ENCODE data around the gene NR1D1.

NR1D1 gene

DNA sequence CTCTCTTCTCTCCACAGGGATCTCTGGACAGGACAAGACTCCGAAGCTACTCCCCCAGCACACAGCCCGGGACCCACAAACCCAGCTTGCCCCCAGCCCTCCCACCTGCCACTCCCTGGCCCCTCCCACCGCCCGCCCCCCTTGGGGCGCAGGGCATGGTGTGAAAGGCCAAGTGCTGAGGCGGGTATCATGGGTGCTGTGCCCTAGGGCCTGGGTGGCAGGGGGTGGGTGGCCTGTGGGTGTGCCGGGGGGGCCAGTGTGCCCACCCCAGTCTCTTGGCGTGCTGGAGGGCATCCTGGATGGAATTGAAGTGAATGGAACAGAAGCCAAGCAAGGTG is 26.2 kb downstream of the NR1D1 start:
- no peak for DNase-seq

DNA sequence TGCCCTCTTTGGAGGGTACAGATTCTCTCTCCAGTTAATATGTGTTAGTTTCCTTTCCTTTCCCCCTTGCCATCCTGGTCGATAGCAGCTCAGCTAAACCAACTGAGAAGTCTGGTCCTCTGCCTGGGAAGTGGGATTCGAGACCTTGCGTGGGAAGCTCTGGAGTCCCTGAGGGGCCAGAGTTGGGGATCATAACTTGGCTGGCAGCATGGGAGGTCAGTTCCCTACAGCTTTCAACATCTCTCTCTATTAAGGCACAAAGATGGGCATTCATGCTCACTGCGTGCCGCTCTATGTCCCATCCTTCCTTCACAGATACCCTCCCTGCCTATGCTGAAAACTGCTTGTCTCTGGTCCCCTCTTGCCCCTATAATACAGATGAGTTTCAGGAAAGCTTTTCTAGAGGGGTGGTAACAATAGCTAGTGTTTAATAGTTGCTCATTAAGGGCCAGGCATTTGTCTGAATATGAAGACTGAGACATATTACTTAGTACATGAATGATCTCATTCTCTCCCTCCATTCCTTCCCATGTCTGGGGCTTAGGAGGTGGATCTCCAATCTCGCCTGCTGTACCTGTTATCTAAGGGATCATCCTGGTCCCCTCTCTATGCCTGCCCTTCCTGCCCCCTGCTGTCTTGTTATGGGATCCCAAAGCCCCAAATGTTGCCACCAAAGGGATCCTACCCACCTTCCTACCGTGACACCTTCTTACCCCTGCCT is 26.8 kb downstream of the NR1D1 start:
- DNase-seq, result no peak

DNA sequence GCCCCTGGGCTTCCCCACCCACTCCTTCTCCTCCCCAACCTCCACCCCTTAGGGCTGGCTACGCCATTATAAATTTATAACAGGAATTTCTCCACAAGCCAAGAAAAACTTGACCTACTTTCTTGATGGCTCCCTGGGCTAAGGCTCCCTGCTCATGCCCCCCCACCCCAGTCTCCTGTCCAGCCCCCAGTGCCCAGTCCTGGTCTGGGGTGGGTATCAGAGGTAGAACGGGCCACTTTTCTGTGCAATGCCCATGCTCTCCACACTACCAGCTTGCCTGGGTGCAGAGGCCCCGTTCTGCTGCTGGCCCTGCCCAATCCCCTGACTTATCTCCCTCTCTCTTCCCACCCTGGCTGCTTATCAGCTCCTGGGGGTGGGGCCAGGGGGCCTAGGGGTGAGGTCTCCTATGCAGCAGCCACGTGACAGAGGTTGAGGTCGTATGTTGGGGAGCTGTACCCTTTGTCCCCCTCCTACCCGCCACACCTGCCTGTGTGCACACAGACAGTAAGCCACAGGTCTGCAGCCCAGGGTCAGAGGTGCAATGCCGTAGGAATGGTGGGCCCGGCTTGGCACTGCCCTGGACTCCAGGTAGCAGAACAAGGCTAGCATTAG is 27.5 kb downstream of the NR1D1 start:
- no peak for DNase-seq

DNA sequence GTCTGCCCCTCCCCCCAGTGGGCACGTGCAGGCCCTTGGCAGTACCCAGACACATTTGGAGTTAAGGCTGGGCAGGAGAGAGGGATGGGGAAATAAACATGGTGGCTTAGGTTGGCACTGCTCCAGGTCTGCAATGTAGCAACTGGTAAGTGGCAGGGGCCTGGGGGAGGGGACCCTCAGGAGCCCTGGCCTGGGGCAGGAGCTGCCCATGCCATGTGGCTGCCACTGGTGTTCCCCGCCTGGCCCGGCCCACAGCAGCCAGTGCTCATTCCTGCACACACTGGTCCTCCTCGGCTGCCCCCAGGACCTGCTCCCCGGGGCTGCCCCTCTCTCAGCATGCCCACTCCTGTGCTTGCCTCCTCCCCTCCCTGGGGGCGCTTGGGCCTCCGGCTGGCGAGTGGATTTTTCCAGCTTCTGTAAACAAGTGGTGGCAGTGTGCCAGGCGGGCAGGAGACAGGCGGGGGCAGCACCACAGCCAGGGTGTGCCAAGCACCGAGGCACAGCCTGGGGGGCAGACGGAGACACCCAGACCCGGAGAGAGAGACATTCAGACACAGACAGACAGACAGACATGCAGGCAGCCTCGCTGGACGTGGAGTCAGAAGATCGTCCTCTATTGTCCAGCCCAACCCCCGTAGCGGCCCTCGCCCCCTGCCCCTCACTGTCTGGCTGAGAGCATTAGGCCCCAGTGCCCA is 28.2 kb downstream of the NR1D1 start:
- DNase-seq, result peak; percentile 64 to 87

DNA sequence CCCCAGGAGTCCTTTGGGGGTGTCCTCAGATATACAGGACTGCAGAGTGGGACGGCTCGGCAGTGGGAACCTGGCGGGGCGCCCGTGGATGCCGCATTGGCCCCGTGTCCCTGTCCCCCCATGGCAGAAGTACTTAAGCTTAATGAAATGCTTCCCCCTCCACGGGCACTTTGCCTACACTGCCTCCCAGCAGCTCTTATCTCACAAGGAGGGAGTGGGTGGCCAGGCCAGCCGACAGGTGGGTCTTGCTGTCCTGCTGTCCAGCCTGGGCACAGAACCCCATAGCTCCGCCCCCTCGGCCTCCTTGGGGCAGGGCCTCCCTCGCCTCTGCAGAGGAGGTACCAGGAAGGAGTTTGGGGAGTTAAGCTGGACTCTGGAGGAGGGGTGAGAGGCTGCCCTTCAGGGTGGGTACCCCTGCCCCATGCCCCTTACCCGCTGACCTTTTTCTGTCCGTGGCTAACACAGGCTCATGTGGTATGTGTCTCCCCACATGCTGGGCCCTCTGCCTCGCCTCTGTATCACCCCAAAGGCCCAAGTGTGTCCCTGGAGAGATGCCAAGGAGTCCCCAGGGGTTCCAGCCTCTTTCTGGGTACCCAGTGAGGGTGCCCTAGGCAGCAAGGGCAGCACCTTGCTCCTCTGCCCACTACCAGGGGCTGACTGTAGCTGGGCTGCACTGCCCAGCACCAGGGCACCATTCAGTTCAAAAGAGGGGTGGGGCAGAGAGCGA is 28.9 kb downstream of the NR1D1 start:
- peak in 1 of 2 experiments; percentile 39 for DNase-seq

DNA sequence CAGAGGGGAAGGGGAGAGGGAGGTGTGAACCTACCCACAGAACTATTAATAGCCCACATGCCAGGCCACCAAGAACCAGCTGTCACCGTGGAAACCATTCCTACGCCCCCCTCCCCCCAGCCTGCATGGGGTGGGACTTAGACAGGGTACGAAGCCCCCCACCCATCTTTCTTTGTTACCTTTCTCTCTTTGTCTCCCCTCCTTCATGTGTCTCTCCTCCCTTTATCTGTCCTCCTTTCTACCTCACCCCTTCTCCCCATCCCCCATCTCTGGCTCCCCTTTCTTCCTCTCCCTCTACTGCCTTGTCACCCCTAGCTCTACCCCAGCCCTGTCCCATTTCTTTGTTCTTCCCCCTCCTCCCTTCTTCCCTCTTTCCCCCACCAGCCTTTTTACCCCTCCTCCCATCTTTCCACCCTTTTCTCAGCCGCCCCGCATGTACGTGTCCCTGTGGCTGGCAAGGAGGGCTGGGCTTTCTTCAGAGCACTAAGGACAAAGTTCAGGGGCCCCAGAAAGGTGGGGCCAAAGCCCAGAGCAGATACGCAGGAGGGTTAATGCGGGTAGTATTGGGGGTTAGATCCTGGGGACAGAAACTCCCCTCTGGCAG is 29.6 kb downstream of the NR1D1 start:
- DNase-seq, result no peak

DNA sequence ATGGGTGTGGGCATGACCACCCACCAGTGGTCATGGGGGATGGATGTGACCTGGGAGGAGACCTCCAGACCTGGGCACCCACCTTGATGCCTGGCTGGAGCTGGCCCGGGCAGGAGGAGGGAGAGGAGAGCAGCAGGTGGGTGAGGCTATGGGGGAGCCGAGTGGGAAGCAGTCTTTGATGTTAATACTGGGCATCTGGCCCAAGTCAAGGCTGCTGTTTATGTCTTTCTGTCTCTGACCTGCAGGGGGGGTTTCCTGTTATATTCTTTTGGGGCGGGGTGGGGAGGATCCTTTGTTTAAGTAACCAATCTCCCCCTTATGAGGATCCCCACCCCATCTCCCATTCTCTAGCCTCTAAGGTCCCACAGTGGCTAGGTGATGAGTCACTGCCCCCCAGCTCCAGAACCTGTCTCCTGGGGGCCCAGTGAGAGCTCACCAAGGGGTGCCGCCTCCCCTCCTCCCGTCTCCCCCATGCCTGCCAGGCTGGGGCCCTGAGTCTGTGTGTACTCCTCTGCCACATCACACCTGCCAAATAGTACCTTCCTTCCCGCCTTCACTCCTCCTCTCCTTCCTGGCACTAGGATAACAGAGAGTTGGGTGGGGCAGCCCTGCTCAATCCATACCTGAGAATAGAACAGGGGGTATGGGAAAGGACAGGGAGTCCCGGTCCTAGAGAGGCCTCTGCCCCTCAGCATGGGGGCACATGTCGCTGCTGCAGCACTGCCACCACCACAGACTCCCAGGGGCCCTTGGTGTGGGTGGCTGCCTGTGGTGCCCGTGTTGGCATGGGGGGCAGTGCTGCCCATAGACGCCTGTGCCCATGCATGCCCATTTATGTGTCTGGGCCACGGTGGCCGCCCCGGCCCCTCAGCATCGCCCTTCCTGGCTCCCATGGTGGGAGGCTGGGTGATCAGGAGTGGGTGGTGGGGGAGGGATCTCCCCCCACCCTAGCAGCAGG is 30.4 kb downstream of the NR1D1 start:
- peak in 1 of 2 experiments; percentile 33 for DNase-seq

DNA sequence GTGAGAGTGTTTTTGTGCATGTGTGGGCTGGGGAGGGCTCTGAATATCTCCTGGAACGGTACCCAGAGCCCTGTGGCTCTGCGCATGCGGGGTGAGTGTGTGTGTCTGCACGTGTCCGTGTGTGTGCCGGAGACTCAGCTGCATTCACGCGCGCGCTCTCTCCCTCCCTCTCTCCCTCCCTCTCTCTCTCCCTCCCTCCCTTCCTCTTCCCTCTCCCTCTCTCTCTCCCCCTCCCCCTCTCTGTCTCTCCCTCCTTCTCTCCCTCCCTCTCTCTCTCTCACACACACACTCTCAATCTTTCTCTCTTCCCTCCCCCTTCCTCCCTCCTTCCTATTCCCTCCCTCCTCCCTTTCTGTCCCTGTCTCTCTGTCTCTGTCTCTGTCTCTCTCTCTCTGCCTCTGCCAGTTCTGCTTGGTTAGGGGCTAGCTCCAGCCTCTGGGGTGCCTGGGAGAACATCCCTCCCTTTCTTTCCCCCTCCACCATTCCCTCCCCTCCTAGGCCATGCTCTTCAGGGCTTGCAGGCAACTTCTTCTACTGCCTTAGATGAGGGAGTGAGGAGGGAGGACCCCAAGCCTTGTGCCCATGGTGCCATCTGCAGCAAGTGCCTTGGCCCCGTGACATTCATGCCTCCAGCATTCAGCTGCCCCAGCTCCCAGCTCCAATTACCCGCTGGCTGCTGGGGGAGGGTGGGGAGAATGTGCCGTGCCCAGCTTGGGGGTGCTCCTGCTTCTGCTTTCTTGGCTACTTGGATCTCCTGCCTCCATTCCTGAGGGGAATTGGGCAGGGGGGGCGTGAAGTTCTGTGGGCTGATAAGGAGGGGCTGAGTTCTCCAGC is 31.3 kb downstream of the NR1D1 start:
- peak; percentile 67 to 80 for DNase-seq

DNA sequence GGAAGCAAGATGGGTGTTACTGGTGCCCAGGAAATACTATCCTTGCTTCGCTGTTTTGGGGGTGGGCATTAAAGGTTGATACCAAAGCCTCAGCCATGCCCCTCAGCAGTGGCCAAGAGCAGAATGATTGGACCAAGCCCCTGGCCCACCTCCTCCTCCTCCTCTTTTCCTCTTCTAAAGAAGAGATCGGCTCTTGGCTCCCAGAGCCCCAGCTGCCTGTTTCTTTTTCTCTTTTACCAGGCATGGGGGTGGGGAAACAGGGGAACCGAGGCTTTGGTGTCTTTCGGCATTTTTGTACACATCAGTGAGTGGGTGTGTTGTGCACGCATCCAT is 31.8 kb downstream of the NR1D1 start:
- DNase-seq, result no peak

DNA sequence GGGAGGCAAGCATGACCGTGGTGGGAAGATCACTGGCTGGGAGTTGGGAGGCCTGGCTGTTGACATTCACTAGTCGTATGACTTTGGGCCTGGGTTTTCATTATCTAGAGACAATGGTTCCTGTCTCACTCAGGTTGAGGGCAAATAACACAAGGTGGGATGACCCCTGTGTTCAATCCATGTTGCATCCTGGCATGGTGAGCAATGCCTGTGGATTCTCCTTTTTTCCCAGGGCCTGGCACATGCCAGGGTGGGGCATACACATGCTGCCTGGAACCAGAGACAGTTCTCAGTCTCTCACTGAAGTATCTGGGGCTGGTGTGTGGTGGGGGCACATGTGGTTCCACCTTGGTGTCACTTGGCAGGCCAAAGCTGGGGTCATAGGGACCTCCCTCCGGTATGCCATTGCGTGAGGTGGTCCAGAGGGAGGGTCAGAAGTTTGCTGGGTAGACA is 32.2 kb downstream of the NR1D1 start:
- DNase-seq, result no peak

DNA sequence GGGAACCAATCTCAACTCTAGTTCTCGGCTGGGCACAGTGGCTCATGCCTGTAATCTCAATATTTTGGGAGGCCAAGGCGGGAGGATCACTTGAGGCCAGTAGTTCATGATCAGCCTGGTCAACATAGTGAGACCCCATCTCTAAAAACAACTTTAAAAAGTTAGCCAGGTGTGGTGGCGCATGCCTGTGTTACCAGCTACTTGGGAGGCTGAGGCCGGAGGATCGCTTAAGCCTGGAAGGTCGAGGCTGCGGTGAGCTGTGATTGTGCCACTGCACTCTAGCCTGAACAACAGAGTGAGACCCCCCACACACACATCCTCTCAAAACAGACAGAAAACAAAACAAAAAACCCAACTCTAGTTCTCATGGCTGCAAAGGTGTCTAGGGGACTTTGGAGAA is 32.7 kb downstream of the NR1D1 start:
- DNase-seq, result no peak

DNA sequence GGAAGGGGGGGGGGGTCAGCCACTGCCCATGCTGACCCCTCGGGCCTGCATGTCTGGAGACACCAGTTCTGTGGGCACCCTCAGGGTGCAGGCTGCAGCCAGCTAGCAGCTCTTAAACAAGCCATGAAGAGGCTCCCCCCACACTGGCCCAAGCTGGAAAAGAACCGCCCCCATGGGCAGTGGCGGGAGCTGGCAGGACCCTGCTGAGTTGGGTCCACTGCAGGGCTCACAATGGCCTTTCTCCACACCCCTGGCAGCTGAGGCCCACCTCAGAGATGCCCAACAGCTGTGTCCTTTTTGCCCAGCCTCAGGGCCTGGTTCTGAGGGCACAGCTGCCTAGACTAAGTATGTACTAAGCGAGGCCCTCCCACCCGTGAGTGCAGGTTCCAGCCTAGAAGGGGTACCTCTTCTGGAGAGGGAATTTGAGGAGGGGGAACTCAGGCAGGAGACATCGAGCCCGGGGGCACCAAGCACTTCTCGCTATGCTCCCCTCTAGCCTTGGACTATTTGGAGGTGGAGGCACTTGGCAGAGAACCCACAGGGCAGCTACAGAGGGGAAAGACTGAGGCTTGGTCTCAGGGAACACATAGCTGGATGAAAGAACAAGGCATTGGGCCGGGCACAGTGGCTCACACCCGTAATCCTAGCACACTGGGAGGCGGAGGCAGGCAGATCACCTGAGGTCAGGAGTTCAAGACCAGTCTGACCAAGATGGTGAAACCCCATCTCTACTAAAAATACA is 34.4 kb downstream of the NR1D1 start:
- DNase-seq, result no peak

DNA sequence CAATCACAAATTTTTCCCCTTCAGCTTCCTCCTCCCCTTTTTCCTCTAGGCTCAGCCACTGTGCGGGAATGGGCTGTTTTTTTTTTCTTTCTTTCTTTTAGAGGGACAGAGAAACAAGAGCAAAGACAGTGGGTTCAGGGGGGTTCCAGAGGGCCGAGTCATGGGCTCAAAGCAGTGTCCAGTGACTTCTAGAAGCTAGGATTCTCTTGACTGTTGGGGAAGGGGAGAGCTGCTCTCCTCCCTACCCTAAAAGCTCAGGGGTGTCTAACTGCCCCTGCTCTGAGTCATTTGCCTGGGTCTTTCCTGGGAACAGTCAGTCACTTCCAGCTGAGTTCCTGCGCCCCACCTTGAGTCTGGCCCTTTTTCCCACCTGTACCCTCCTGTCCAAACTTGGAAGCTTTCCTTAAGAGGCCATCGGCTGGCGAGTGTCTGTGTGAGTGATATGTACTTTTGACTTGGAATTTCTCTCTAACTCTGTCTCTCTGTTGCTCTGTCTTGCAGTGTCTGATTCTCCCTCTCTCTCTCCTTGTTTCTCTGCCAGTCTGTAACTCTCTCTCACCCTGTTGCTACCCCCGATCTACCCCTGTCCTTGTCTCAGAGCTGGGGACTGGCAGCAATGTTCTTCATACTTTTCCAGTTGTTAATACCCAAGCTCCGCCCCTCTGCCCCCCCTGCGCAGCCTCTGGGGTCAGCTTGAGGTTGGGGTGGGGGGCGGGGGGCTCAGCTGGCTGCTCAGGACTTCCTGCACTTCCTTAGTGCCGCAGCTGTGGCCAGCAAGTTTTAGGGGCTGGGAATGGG is 35.2 kb downstream of the NR1D1 start:
- DNase-seq, result no peak

DNA sequence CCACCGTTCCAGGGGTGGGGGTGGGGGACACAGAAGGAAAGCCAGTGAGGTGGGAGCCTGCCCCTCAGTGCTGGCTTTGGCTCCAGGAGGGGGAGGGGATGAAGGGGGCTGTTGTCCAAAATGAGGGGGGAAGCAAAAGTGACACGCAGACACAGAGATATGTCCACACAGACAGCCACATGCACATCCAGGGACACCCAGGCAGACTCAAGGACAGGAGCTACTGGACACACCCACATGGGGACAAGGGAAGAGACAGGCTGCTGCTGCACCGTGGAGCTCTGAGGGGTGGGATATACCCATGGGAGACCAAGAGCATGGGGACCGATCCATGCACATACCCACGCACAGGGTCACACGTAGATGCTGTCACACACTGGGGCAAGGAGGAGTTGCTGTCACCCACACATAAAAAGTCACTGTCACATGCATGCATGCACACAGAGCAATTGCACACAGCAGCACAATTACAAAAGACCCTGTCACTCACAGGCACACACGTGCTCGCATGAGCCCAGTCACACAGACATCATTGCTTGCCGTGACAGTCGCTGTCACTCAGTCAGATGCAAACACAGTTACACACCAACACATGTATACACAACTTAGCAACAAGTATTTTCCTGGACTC is 36.4 kb downstream of the NR1D1 start:
- no peak for DNase-seq

DNA sequence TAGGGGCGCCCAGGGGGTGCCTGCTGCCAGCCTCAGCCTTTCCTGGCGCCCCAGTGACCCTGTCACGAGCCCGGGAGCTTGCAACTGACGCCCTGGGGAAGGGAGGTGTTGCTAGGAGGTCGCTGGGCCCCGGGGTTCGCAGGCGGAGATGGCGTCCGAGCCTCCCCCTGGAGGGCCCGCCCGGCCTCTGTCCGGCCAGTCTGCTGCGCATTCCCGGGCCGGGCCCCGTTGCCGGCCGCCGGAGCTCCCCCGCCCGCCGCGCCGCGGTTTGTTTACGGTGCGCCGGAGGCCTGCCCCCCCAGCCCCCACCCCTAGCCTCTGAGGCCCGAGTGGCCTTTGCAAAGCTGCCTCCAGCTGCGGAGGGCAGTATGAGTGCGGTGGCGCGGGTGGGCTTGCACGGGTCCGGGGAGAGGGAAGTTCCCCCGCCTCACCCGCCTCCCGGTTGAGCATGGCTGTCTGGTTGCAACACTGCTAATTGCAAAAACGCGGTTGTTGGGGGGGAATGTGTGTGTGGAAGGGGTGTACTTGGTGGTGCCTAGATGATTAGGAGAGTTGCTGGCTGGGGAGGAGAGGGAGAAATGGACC is 37.1 kb downstream of the NR1D1 start:
- peak in 1 of 2 experiments; percentile 29 for DNase-seq

DNA sequence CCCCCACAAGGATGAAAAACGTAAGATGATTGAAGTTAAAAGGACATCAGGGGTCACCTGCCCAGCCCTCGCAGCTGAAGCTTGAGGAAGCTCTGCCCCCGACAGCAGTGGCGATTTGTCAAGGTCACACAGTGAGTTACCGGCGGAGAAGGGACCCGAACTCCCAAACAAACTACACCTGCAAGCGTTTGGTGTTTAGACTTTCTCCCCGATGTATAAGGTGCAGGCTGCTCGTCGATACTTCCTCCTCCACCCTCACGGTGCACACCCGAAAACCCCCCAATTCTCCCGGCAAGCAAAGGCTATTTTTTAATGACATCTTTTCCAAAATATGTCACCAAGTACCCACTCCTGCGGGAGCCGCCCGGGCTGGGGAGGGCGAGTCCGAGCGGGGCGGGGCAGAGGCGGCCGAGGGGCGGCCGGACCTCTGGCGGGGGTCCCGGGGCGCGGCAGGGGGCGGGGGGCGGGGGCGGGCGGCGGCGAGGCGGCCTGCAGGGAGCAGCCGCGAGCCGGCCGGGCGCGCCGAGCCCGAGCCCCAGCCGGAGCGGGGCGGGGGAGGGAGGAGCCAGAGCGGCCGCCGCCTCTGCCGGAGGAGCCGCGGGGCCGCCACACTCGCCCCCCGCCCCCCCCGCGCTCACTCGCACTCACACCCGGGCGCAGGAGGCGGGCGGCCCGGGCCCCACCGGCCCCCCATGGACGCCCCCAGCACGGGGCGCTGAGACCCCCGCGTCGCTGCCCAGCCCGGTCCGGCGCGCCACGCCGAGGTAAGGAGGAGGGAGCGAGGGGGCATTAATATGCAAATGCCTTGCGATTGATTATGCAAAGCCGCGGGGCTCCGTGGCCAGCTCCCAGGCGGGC is 37.8 kb downstream of the NR1D1 start, which contains the start of gene THRA:
Gene THRA, plus strand, starts transcription at position 637 of the 858 bp plus-strand sequence. CDS start 11,524 bp downstream, outside the sequence.
- peak; percentile 7 to 53 for DNase-seq

DNA sequence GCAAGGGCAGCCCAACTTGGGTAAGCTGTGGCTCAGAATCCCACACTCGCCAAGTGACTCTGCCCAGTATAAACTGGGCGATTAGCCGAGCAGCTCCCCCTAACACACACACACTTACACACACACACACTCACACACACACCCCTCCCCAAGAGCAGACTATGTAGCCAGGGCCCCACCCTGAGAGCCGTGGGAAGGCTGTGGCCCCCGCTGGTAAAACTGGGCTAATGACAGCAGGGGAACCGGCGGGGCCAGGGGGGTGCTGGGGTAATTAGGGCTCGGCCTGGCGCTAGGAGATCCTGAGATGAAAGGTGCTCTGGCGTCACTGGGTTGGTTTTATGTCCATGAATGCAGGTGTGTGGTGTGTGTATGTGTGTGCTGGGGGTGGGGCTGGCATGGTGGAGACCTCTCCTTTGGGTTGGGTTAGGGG is 38.8 kb downstream of the NR1D1 start:
- no peak for DNase-seq

Data from SHP77 (cell line).